HEK293 (cell line): ENCODE data around the gene NDST1.

Experiments
- KLF17 ChIP-seq: fragments of 450-650 bp; formaldehyde crosslinking; IDR thresholded peaks from 2 replicates; pipeline ENCODE4 v1.5.1; 2016; ENCODE audit warnings: missing biosample characterization, missing genetic modification characterization
- TCF7L2 ChIP-seq: IDR thresholded peaks from 2 replicates; pipeline ENCODE4 v1.6.1; 2011; ENCODE audit warnings: low read depth, mild to moderate bottlenecking, inconsistent platforms, low read length, moderate library complexity, borderline replicate concordance
- ZFP37 ChIP-seq: fragments of 450-650 bp; formaldehyde crosslinking; IDR thresholded peaks from 2 replicates; pipeline ENCODE4 v1.5.1; 2016; ENCODE audit warnings: missing biosample characterization, missing genetic modification characterization
- ZNF302 ChIP-seq: fragments of 450-650 bp; formaldehyde crosslinking; IDR thresholded peaks from 2 replicates; pipeline ENCODE4 v1.5.1; 2016; ENCODE audit warnings: missing biosample characterization, missing genetic modification characterization, low read depth
- ZNF777 ChIP-seq: fragments of 450-650 bp; formaldehyde crosslinking; IDR thresholded peaks from 2 replicates; pipeline ENCODE4 v1.5.1; 2017; ENCODE audit warnings: missing biosample characterization, missing genetic modification characterization, borderline replicate concordance
- TF ChIP-seq, protein P1 (sequence below): fragments of 450-650 bp; formaldehyde crosslinking; IDR thresholded peaks from 2 replicates; pipeline ENCODE4 v1.5.1; 2016; ENCODE audit warnings: missing biosample characterization, missing genetic modification characterization
- TF ChIP-seq, protein P2 (sequence below): fragments of 450-650 bp; formaldehyde crosslinking; IDR thresholded peaks from 2 replicates; pipeline ENCODE4 v1.5.1; 2016; ENCODE audit warnings: missing biosample characterization, missing genetic modification characterization

GRCh38 chr5:150535611-150536010 is 27.7 kb downstream of the NDST1 start:
- TF ChIP-seq, protein P1, sequence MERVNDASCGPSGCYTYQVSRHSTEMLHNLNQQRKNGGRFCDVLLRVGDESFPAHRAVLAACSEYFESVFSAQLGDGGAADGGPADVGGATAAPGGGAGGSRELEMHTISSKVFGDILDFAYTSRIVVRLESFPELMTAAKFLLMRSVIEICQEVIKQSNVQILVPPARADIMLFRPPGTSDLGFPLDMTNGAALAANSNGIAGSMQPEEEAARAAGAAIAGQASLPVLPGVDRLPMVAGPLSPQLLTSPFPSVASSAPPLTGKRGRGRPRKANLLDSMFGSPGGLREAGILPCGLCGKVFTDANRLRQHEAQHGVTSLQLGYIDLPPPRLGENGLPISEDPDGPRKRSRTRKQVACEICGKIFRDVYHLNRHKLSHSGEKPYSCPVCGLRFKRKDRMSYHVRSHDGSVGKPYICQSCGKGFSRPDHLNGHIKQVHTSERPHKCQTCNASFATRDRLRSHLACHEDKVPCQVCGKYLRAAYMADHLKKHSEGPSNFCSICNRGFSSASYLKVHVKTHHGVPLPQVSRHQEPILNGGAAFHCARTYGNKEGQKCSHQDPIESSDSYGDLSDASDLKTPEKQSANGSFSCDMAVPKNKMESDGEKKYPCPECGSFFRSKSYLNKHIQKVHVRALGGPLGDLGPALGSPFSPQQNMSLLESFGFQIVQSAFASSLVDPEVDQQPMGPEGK (tag by site-specific recombination): no peak
- TF ChIP-seq ZNF302 (tag by site-specific recombination): no peak
- TF ChIP-seq, protein P2, sequence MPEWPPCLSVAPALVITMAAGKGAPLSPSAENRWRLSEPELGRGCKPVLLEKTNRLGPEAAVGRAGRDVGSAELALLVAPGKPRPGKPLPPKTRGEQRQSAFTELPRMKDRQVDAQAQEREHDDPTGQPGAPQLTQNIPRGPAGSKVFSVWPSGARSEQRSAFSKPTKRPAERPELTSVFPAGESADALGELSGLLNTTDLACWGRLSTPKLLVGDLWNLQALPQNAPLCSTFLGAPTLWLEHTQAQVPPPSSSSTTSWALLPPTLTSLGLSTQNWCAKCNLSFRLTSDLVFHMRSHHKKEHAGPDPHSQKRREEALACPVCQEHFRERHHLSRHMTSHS (tag by site-specific recombination): no peak
- TF ChIP-seq ZFP37: no peak
- TF ChIP-seq TCF7L2: no peak
- no peak for TF ChIP-seq KLF17 (tag by site-specific recombination)
- TF ChIP-seq ZNF777 (tag by site-specific recombination): no peak
